ENCODE measurements around the gene ANXA2.
"Not testable (repeated sequence)": the region's sequence is repeated elsewhere in the genome, so short reads cannot be mapped to it uniquely, and the experiment has no call there.

ANXA2 gene

DNA sequence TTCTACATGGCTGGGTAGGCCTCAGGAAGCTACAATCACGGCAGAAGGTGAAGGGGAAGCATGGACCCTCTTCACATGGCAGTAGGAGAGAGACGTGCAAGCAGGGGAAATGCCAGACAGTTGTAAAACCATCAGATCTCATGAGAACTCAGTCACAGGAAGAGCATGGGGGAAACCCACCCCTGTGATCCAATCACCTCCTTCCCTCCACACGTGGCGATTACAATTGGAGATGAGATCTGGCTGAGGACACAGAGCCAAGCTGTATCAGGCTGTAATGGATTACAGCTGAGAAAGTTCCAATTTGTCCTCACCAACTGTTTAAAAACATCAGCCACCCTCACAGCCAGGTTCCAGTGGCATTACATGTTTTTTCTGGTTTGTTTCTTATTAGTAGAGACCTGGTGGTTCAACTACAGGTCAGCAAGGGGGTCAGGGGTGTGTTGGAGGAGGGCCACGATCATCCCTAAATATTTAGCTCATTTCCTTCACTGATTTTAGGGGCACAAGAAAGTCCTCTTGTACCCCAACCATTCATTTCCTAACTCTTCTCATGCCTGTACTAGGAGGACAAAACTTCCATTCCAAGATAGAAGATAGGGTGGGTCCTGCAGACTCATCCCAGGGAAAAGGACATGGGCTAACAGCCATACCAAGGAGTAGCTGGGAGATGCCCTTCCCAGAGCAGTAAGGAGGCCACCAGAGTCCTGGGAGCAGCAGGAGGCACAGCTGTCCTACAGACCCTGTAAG is 54.4 kb downstream of the ANXA2 start:
- no peak for DNase-seq (ENCODE audit: low read depth)

DNA sequence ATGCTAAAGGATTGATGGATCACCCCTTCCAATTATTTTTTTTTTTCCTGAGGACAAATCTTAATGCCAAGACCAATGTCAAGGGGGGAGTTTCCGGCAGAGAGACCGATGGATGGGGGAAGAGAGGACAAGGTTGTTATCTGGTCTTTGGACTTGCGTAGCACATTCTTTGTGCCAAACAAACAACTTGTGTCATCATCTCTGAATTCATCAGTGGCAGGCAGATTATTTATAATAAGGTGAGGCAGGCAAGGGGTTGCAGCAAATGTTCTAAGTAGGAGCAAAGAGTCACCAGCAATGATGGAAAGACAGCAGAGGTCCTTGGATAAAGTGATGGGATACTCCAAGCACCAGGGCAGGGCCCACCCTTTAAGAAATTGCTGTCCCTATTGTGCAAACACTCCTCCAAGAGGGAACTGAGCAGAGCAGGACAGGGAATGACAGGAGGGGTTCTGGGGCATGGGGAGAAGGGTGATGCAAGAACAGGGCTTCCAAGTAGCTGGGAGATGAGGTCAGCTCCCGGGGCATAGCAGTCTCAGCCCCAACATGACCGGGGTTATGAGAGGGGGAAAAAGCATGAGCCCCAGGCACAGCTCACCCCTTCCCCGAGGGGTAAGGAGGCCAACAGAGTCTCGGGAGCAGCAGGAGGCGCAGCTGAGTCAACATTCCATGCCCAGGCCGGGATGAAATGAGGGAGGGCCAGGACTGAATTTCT is 57.4 kb downstream of the ANXA2 start:
- no peak for DNase-seq (ENCODE audit: low read depth)

DNA sequence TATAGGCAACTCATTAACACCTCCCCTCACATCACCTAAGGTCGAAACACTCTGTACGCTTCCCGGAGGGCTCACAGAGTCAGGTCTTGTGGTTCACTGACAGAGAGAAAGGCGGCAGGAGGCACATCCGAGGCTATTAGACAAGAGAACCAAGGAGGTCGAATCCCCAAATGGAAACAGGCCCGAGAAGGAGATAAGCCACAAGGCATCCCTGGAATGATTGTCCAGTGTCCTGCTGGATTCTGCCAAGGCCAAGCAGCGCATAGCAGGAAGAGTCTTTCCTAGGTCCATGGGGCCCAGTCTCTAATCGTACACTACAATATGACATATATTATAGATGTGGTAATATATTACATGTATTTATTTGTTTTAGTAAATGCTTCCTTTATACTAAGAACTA is 58.5 kb downstream of the ANXA2 start:
- DNase-seq (ENCODE audit: low read depth) = no peak

DNA sequence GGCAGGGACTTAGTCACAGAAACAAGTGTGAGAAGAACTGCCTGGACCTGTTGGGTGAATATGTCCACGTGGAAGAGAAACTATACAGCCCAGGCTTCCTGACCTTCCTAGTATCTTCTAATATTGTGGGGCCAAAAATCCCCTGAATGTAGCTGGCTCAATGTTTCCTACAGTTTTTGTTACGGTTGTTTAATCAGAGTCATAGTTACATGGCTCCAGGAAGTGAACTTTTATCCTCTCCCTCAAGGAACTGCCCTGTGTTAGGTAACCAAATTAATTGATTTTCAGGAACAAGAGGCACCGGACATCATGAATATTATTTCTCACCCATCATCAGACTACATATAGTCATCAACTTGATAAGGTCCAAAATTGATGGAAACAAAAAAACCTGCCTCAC is 59.0 kb downstream of the ANXA2 start:
- DNase-seq (ENCODE audit: low read depth) = no peak

DNA sequence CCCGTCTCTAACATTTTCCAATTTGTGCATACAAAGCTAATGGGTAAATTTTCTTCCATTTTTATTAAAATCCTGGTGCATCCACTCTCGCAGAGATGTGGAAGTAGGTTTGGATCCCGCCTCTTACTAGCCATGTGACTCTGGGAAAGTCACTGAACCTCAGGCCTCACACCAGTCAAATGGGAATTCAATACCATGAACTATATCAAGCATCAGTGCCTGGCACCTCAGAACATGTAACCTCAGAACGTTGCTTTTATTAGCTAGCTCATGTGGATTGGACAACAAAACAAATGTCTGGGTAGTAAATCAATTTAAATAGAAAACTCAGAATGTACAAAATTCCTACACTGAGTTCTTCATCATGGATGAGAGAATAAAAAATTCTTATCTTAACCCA is 60.7 kb downstream of the ANXA2 start:
- DNase-seq (ENCODE audit: low read depth) = no peak

DNA sequence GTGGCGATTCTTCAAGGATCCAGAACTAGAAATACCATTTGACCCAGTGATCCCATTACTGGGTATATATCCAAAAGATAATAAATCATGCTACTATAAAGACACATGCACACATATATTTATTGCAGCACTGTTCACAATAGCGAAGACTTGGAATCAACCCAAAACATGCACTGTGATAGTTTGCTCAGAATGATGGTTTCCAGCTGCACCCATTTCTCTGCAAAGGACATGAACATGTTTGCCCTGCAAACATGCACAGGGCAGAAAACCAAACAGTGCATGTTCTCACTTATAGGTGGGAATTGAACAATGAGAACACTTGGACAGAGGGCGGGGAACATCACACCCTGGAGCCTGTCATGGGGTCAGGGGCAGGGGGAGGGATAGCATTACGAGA is 62.5 kb downstream of the ANXA2 start:
- DNase-seq (ENCODE audit: low read depth) = not testable (repeated sequence)

DNA sequence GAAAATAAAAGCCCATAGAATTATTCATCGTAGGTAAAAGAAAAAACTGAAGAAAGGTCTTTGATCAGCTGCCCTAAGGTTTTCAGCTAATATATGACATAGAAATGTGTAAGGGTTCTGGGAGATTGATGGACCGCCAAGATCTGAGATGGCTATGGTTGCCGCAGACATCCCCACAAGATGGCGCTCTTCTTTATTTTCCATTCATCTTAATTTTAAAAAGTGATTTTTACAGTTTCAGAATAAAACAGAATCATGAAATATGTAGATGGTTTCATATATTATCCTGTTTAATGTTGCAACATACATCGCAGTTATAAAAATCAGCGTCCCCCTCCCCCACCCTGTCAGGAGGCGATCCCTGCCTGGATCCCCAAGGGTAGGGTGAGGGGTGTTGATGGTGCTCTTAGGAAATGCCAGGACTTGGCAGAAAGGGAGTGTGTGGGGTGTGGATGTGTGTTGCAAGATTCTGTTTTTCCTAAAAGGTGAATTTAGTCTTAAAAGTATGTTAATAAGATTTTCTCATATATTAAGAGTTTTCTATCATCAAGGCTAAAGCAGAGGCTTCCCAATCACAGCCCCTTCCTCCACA is 68.8 kb downstream of the ANXA2 start:
- DNase-seq (ENCODE audit: low read depth) = no peak

DNA sequence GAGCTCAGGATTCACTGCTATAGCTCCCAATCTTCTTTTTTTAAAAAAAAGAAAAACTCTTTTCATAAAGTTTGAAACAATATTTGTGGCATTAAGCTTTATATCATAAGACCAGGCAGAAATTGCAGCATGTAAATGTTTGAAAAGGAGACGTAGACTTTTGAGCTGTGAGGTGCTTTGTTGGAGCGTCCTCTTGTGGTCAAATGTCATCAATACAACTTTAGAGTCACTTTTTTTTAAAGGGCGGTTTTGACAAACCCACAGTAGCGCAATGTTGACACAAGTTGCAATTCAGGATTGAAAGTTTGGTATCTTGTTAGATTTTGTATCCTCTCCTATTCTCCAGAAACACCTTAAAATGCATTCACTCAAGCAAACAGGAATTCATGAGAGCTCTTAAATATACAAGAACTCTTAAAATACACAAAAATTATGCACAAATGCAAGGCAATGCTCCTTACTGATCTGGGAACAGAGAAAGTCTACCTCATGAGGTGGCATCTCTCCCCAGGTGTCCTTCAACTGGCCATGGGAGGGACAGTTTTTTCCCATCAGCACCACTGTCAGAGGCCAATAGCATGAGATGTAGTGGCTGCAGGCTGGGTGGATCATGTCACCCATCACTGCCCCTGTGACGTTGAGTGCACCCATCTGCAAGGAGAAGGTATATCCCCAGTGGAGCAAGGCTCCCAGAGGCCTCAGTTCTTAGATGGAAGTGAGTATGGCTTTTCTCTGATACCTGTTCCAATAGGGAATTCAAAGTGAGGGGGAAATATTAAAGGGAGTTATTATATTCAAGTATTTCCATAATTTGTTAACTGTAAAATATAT is 70.7 kb downstream of the ANXA2 start:
- no peak for DNase-seq (ENCODE audit: low read depth)

DNA sequence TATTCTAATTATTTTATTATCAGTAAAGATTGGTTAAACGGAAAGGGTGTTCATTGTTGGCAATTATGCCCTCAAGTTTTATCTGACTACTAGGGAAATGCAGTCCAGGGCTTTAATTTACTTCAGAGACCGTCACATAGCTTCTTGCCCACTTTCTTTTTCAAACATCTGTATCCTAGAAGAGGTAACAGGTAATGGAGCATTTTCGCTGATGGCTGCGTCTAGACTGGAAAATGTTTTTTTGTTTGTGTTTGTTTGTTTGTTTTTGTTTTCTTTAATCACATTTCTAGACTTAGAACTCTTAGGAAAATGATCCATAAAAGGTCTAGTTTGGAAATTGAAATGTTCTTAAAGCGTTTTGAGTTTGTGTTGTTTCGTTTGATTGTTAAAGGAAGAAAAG is 71.4 kb downstream of the ANXA2 start:
- DNase-seq (ENCODE audit: low read depth) = no peak

DNA sequence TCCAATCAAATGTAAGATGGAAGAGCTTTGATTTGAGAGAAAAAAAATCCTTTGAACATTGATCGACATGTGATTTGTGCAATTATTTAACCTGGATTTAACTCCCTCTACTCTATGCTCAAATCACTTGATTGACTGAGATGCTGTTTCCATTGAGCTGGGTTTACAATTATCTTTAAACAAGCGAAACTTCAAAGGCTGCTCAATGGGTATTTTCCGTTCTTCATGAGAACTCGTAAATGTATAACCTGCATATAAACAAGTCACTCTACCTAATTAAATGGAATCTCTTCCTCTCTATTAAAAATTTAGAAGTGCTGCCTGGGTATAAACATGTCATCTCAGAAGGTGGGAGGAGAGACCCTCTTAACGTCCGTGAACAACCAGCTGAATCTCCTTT is 71.9 kb downstream of the ANXA2 start:
- DNase-seq (ENCODE audit: low read depth) = no peak

DNA sequence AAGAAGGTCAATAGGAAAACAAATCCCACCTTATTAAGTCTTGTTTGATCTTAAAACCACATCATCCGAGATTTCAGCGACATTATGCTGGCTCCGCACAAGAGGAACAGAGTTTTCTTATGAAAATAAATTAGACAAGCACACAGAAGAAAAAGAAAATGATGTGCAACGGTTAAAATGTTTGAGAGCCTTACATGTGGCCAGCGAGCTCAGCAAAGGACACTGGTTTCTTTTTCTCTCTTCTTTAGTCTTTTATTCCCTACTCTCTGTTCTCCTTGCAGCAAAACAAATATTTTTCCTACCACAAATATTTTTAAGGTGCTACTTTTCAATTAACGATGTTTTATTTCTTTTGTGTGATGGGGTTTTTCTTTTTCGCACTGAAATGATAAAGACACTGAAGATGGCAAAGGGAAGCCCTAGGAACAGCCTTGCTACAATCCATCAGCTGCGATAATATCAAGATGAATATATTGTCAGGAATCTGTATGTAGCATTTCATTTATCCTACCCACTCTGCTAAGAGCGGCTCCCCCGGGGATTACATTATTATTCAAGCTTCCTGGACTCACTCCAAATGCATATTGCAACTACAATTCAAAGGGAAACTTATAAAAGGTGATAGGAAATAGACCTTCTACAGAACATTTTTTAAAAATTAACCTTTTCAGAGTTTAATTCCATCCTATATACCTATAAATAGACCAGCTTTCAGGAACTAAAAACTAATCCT is 72.9 kb downstream of the ANXA2 start:
- DNase-seq (ENCODE audit: low read depth) = no peak

DNA sequence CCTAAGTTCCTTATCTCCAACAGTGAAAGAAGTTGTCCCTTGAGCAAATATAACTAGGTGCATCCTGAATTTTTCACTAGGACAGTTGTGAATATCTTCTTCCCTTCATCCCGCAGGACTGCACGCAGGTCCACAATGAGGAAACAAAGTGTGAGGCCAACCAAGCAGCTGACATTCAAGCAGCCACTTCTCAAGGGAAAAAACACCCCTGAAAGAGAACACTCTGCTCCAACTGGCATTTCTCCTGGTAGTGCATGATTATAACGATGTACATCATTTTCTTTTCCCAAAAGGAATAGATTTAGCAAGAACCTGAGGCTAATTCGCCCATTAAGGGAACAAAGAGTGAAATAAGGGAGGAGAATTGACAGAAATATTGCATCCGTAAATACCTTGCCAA is 74.5 kb downstream of the ANXA2 start:
- no peak for DNase-seq (ENCODE audit: low read depth)

DNA sequence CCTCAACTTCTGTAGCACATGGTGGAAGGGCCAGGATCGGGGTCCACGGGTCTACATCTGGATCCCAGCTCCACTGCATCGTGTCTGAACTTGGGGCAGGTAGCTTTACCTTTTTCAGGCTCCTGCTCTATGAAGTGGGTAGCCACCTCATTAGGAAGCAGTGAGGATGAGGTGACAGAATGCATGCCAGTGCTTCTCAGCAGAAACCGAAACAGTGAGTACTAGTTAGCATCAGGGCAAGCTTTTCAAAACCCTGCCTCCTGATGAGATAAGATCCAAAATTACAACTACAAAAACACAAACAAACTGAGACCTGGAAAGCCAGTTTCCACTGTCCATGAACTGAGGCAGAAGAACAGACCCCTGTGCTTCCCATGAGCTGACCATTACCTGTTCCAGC is 77.4 kb downstream of the ANXA2 start:
- DNase-seq (ENCODE audit: low read depth) = no peak

DNA sequence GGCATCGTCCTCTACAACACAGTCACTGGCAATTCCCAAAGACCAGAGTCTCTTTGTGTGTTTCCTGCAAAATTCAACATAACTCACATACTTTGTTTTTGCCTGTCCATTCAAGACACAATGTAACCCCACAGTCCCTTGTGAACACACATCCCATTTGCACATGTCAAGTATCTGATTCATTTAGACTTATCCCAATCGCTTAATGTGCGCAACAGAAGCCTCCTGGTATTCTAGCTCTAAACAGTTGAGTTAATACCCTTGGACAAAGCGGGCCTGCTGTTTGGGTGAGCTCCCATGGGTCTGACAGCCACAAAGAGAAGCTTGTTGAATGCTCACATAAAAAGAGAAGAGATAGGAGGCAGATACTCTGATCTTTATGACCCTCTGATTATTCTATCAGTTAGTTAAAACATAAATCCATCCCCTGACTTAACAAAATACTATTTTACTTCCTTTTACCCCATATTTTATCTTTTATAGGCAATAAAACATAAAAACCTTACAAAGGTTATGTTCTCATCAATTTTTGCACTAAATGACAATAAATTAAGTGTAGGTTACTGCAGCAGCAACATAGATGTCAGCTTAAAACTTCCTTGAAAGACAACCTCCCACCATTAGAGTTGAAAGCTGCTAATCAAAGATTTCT is 79.4 kb downstream of the ANXA2 start:
- DNase-seq (ENCODE audit: low read depth) = no peak

DNA sequence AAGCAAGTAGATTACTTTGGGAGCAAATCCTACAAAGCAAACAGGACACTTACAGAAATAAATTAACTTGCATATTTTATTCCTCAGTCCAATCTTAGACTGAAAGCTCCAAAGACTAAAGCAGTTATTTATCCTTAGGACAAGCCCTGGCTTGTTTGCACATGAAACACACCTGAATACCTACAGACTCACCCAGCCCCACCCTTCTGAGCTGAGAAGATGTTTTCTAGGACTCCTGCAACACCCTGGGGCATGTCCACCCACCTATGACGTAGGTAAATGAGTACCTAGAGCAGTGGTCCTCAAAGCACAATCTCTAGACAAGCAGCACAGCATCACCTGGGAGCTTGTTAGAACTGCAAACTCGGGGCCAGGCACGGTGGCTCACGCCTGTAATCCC is 80.8 kb downstream of the ANXA2 start:
- DNase-seq (ENCODE audit: low read depth) = no peak

DNA sequence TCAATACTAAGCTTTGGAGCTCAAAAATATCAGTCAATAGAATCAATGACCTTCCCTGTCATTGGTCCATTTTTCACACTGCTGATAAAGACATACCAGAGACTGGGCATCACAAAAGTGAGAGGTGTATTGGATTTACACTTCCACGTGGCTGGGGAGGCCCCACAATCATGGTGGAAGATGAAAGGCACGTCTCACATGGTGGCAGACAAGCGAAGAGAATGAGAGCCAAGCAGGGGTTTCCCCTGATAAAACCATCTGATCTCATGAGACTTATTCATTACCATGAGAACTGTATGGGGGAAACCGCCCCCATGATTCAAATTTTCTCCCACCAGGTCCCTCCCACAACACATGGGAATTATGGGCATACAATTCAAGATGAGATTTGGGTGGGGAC is 81.9 kb downstream of the ANXA2 start:
- DNase-seq (ENCODE audit: low read depth) = no peak

DNA sequence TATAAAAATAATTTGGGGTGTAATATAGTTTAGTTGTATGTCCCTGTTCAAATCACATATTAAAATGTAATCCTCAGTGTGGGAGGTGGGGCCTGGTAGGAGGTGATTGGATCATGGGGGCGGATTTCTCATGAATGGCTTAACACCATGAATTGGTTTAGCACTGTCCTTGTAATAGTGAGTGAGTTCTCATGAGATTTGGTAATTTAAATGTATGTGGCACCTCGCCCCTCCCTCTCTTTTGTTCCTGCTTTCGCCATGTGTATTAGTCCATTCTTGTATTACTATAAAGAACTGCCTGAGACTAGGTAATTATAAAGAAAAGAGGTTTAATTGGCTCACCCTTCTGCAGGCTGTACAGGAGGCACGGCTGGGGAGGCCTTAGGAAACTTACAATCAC is 83.9 kb downstream of the ANXA2 start:
- no peak for DNase-seq (ENCODE audit: low read depth)

DNA sequence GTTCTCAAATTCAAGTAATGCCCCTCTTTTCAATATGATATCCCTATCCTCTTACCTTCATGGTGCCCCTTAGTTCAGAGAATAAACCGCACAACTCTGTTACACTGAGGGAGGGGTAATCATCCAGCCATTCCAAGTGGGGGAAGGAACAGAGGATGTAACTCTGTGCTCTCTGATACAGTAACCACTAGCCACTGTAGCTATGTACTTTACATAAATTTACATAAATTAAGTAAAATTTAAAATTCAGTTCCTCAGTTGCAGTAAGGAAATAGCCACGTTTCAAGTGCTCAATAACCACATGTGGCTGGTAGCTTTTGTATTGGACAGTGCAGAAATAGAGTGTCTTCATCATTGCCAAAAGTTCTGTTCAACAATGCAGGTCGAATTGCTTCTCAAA is 90.8 kb downstream of the ANXA2 start:
- DNase-seq (ENCODE audit: low read depth) = no peak

DNA sequence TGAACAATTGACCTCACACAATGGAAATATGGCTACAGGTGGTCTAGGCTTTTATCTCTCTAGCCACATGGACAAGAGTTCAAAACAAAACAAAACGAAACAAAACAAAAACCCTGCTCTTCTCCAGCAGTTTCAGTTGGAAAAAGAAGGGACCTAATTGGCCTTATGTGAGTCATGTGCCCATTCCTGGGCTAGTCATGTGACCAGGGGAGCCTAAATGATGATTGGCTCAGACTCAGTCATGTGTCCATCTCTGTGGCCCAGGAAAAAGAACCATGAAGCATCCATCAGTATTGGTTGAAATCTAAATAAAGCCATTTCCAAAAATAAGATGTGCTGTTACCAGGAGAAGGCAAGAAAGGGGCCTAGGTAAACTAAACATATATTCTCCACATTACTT is 96.8 kb downstream of the ANXA2 start:
- DNase-seq (ENCODE audit: low read depth) = no peak

DNA sequence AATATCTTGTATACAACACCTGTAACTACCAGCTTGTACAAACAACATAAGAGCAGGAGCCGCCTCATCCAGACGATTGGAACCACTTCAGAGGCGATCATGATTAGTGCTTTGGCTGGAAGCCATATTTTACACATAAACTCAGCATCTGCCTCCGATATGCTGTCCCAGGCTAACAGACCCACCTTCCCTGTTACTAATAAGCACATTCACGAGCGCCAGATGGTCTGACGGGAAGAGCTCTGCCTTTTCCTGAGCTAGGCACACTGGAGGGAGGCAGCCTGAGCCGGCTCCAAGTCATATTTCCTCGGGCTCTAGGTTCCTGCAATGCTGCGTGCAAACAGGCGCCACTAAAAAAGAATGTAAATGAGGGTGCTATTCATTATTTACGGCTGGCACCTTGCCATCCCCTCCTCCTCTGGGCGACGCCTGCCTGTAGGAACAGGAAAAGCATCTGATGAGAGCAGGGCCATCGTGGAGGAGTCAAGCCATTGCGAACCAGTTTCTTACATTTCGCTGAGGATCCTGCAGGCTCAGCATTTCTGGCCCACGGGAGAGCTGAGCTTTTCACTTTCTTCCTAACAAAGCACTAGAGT is 98.2 kb downstream of the ANXA2 start:
- no peak for DNase-seq (ENCODE audit: low read depth)
